GM21360 (cell line): ENCODE measurements around the gene CDH3.
"Not testable (repeated sequence)": the region's sequence is repeated elsewhere in the genome, so short reads cannot be mapped to it uniquely, and the experiment has no call there.

Experiments
- ATAC-seq: cut with Tn5 transposase; IDR thresholded peaks from one replicate; pipeline ENCODE4 v1.9.1; 2021; ENCODE audit warnings: mild to moderate bottlenecking, moderate library complexity; ENCODE audit not compliant: unreplicated experiment

CDH3 gene

GRCh38 chr16:68698091-68698490 lies 53.0 kb downstream of the CDH3 start:
- ATAC-seq = no peak

- no peak for ATAC-seq
These were observed 55.0 kb downstream of the CDH3 start for GRCh38 chr16:68700120-68700519.

- ATAC-seq = no peak
These were observed 55.7 kb downstream of the CDH3 start for GRCh38 chr16:68700831-68701230.

- ATAC-seq = no peak
These were observed 59.2 kb downstream of the CDH3 start for GRCh38 chr16:68704232-68704867.

GRCh38 chr16:68707340-68708152 lies 62.4 kb downstream of the CDH3 start:
- no peak for ATAC-seq

GRCh38 chr16:68710211-68710610 lies 65.1 kb downstream of the CDH3 start:
- no peak for ATAC-seq

GRCh38 chr16:68711421-68712139 lies 66.5 kb downstream of the CDH3 start:
- ATAC-seq = no peak

- no peak for ATAC-seq
These were observed 68.3 kb downstream of the CDH3 start for GRCh38 chr16:68713361-68713760.

GRCh38 chr16:68715471-68715870 lies 70.4 kb downstream of the CDH3 start:
- ATAC-seq = no peak

GRCh38 chr16:68716516-68716915 lies 71.4 kb downstream of the CDH3 start:
- ATAC-seq = not testable (repeated sequence)

GRCh38 chr16:68717684-68718083 lies 72.6 kb downstream of the CDH3 start:
- ATAC-seq = no peak

- ATAC-seq = no peak
These were observed 73.5 kb downstream of the CDH3 start for GRCh38 chr16:68718590-68718989.

- ATAC-seq = peak; percentile 57
These were observed 74.9 kb downstream of the CDH3 start for GRCh38 chr16:68719993-68720489.

GRCh38 chr16:68722119-68723024 lies 77.3 kb downstream of the CDH3 start:
- no peak for ATAC-seq

GRCh38 chr16:68724797-68725196 lies 79.7 kb downstream of the CDH3 start:
- no peak for ATAC-seq

GRCh38 chr16:68728523-68728922 lies 83.4 kb downstream of the CDH3 start:
- no peak for ATAC-seq

- no peak for ATAC-seq
These were observed 86.5 kb downstream of the CDH3 start for GRCh38 chr16:68731637-68732036.

- no peak for ATAC-seq
These were observed 87.1 kb downstream of the CDH3 start for GRCh38 chr16:68732042-68732680.

- no peak for ATAC-seq
These were observed 87.8 kb downstream of the CDH3 start for GRCh38 chr16:68732741-68733399.

- no peak for ATAC-seq
These were observed 88.5 kb downstream of the CDH3 start for GRCh38 chr16:68733570-68733969.
